IMR-90 (cell line): Measurements from ENCODE around the gene PROKR2. TPM values are rescaled to one million over a fixed set of nuclear protein-coding genes. Genes with fewer than 3 reads are reported as not detected.

Source experiments
- ATAC-seq: fragments of 200-7000 bp; cut with Tn5 transposase; 2 replicates; pipeline ENCODE4 v1.9.1; 2020; ENCODE audit warnings: low read depth, mild to moderate bottlenecking, moderate library complexity
- BruUV-seq: library from RNA; stranded (reverse); fragments of 400-500 nt; replicated peaks from 2 replicates; lab custom pipeline; 2021; lab: Mats Ljungman, UMichigan
- CTCF ChIA-PET: fragments of 300-600 bp; formaldehyde crosslinking; extraction: SDS; loops from one replicate; lab custom pipeline; 2021; ENCODE audit warnings: antibody characterized with exemption; lab: Yijun Ruan, JAX
- POLR2A ChIA-PET: fragments of 300-600 bp; sonication (Branson Sonifier 250); formaldehyde crosslinking; loops from one replicate; lab custom pipeline; 2022; ENCODE audit warnings: antibody characterized with exemption; ENCODE audit not compliant: unreplicated experiment; lab: Charles Lee
- DNase-seq: peaks from one replicate; pipeline ENCODE4 v3.0.0; 2013
- H2AFZ ChIP-seq: replicated peaks from 2 replicates; pipeline ENCODE3; 2013; ENCODE audit warnings: low read length, mild to moderate bottlenecking; ENCODE audit not compliant: poor library complexity
- H2AK5ac ChIP-seq: 2 replicates; pipeline ENCODE4 v1.6.1; 2013; ENCODE audit warnings: low read depth, low read length, inconsistent platforms
- H2AK9ac ChIP-seq: replicated peaks from 2 replicates; pipeline ENCODE3; 2013; ENCODE audit warnings: mild to moderate bottlenecking, low read depth, low read length, moderate library complexity; ENCODE audit not compliant: poor library complexity
- H2BK120ac ChIP-seq: 2 replicates; pipeline ENCODE4 v1.6.1; 2013; ENCODE audit warnings: low read depth, low read length, inconsistent platforms
- H2BK15ac ChIP-seq: 3 replicates; pipeline ENCODE4 v1.6.1; 2013; ENCODE audit warnings: low read depth, low read length, inconsistent platforms
- H2BK20ac ChIP-seq: 2 replicates; pipeline ENCODE4 v1.6.1; 2013; ENCODE audit warnings: low read depth, mild to moderate bottlenecking, inconsistent platforms, low read length, moderate library complexity
- H2BK5ac ChIP-seq: 2 replicates; pipeline ENCODE4 v1.6.1; 2013; ENCODE audit warnings: mild to moderate bottlenecking, low read depth, low read length, inconsistent platforms; ENCODE audit not compliant: poor library complexity, severe bottlenecking
- H3K14ac ChIP-seq: replicated peaks from 2 replicates; pipeline ENCODE4 v1.6.1; 2013; ENCODE audit warnings: low read depth, low read length, inconsistent platforms
- H3K18ac ChIP-seq: 2 replicates; pipeline ENCODE4 v1.6.1; 2013; ENCODE audit warnings: low read depth, low read length, control low read depth
- H3K23ac ChIP-seq: 2 replicates; pipeline ENCODE4 v1.6.1; 2013; ENCODE audit warnings: low read depth, low read length, inconsistent platforms
- H3K27ac ChIP-seq: 2 replicates; pipeline ENCODE4 v1.5.1; 2013; ENCODE audit warnings: mild to moderate bottlenecking, control low read depth, low read length; ENCODE audit not compliant: insufficient read depth
- H3K27me3 ChIP-seq: 2 replicates; pipeline ENCODE4 v1.6.1; 2013; ENCODE audit warnings: low read length; ENCODE audit not compliant: control insufficient read depth, insufficient read depth
- H3K36me3 ChIP-seq: 2 replicates; pipeline ENCODE4 v1.6.1; 2013; ENCODE audit warnings: low read length, mixed read lengths; ENCODE audit not compliant: control insufficient read depth, insufficient read depth
- H3K4ac ChIP-seq: 2 replicates; pipeline ENCODE4 v1.6.1; 2013; ENCODE audit warnings: low read depth, low read length, inconsistent platforms
- H3K4me1 ChIP-seq: 2 replicates; pipeline ENCODE4 v1.6.1; 2013; ENCODE audit warnings: low read length, mixed read lengths; ENCODE audit not compliant: control insufficient read depth, insufficient read depth
- H3K4me2 ChIP-seq: 2 replicates; pipeline ENCODE4 v1.6.1; 2013; ENCODE audit warnings: low read depth, mild to moderate bottlenecking, control low read depth, low read length, moderate library complexity
- H3K4me3 ChIP-seq: 2 replicates; pipeline ENCODE4 v1.5.1; 2013; ENCODE audit warnings: low read depth, mild to moderate bottlenecking, control low read depth, low read length, moderate library complexity; ENCODE audit not compliant: insufficient read depth
- H3K56ac ChIP-seq: 2 replicates; pipeline ENCODE4 v1.6.1; 2013; ENCODE audit warnings: low read length, inconsistent platforms; ENCODE audit not compliant: insufficient read depth; ENCODE audit errors: extremely low read depth
- H3K79me1 ChIP-seq, 2 experiments: 2 replicates each; pipeline ENCODE4 v1.6.1; 2013; ENCODE audit warnings: low read length in 2 of 2, inconsistent platforms in 1 of 2, low read depth in 1 of 2
- H3K9ac ChIP-seq: 2 replicates; pipeline ENCODE4 v1.6.1; 2013; ENCODE audit warnings: low read depth, low read length, control low read depth
- H3K9me1 ChIP-seq: 2 replicates; pipeline ENCODE4 v1.6.1; 2013; ENCODE audit warnings: low read length, inconsistent platforms; ENCODE audit not compliant: insufficient read depth
- H3K9me3 ChIP-seq: 2 replicates; pipeline ENCODE4 v1.6.1; 2013; ENCODE audit warnings: low read length; ENCODE audit not compliant: control insufficient read depth, insufficient read depth
- H4K20me1 ChIP-seq: 2 replicates; pipeline ENCODE4 v1.6.1; 2013; ENCODE audit warnings: low read length, inconsistent platforms; ENCODE audit not compliant: insufficient read depth
- H4K5ac ChIP-seq: 2 replicates; pipeline ENCODE4 v1.6.1; 2013; ENCODE audit warnings: mild to moderate bottlenecking, low read depth, low read length, control low read depth
- H4K8ac ChIP-seq, 2 experiments: 2 replicates each; pipeline ENCODE4 v1.6.1; 2013; ENCODE audit warnings: low read depth in 2 of 2, low read length in 2 of 2, control low read depth in 1 of 2, inconsistent platforms in 1 of 2
- H4K91ac ChIP-seq: 2 replicates; pipeline ENCODE4 v1.6.1; 2013; ENCODE audit warnings: low read depth, low read length, inconsistent platforms; ENCODE audit not compliant: insufficient read depth
- CHD1 ChIP-seq: IDR thresholded peaks from 2 replicates; pipeline ENCODE4 v1.6.1; 2012; ENCODE audit warnings: low read depth, low read length, improper control_type of control experiment
- CTCF ChIP-seq: conservative IDR thresholded peaks from 2 replicates; pipeline ENCODE4 v1.5.1; 2012; ENCODE audit warnings: mild to moderate bottlenecking, low read depth, low read length, improper control_type of control experiment
- FOS ChIP-seq: fragments of 150-350 bp; IDR thresholded peaks from 2 replicates; pipeline ENCODE4 v1.6.1; 2016; ENCODE audit warnings: low read depth, low read length
- MAZ ChIP-seq: IDR thresholded peaks from 2 replicates; pipeline ENCODE4 v1.6.1; 2012; ENCODE audit warnings: low read depth, mild to moderate bottlenecking, low read length, improper control_type of control experiment, moderate library complexity, borderline replicate concordance
- NFE2L2 ChIP-seq: fragments of 150-350 bp; IDR thresholded peaks from 2 replicates; pipeline ENCODE4 v1.6.1; 2016; ENCODE audit warnings: low read depth, mild to moderate bottlenecking, low read length
- POLR2A ChIP-seq: IDR thresholded peaks from 2 replicates; pipeline ENCODE4 v1.6.1; 2012; ENCODE audit warnings: mild to moderate bottlenecking, low read depth, low read length
- RAD21 ChIP-seq: IDR thresholded peaks from 2 replicates; pipeline ENCODE4 v1.6.1; 2012; ENCODE audit warnings: low read length, improper control_type of control experiment
- RCOR1 ChIP-seq: IDR thresholded peaks from 2 replicates; pipeline ENCODE4 v1.6.1; 2012; ENCODE audit warnings: mild to moderate bottlenecking, low read length, improper control_type of control experiment; ENCODE audit not compliant: insufficient replicate concordance
- RFX5 ChIP-seq: IDR thresholded peaks from 2 replicates; pipeline ENCODE4 v1.8.0; 2012; ENCODE audit warnings: low read depth, mild to moderate bottlenecking, low read length, moderate library complexity
- SMC3 ChIP-seq: fragments of 150-350 bp; IDR thresholded peaks from 2 replicates; pipeline ENCODE4 v1.6.1; 2016; ENCODE audit warnings: low read depth, mild to moderate bottlenecking, antibody characterized with exemption, low read length, moderate library complexity
- WGBS, 2 experiments: methylation state at CpG; one replicate each; pipeline versions ENCODE4 v1.1.5 to v1.1.7; 2013; ENCODE audit warnings: missing lambda C conversion rate in 2 of 2; ENCODE audit not compliant: insufficient read length in 1 of 2; ENCODE audit errors: extremely low coverage in 2 of 2; 5-methylcytosine and 5-hydroxymethylcytosine counted together
- dilution Hi-C: fragments of 300-500 bp; cut with HindIII; formaldehyde crosslinking; loops from one replicate; pipeline ENCODE4 v1.14.3; 2018; ENCODE audit warnings: low sequenced_read_pairs; ENCODE audit not compliant: unreplicated experiment
- in situ Hi-C: fragments of 300-500 bp; cut with MboI; formaldehyde crosslinking; loops from 3 replicates; pipeline ENCODE4 v1.14.3; 2019; ENCODE audit warnings: low sequenced_read_pairs, inconsistent platforms, mixed read lengths
- intact Hi-C: fragments of 100-400 bp; cut with micrococcal nuclease; formaldehyde crosslinking; loops from 2 replicates; pipeline ENCODE4 v1.10.0; 2022
- polyA plus RNA-seq, 3 experiments: library from polyadenylated mRNA; depleted of rRNA; stranded (reverse); fragments of >200 nt; gene quantifications; 2 replicates each; pipeline ENCODE4 v1.2.3, GENCODE V29; 2012; ENCODE audit warnings: low replicate concordance in 1 of 3
- total RNA-seq: library from RNA; depleted of rRNA; stranded (reverse); fragments of >200 nt; gene quantifications from 2 replicates; pipeline ENCODE4 v1.2.3, GENCODE V29; 2012
- TF ChIP-seq, protein P1 (sequence below): fragments of 150-350 bp; IDR thresholded peaks from 2 replicates; pipeline ENCODE4 v1.6.1; 2016; ENCODE audit warnings: low read depth, mild to moderate bottlenecking, low read length, moderate library complexity, borderline replicate concordance
- TF ChIP-seq, protein P2 (sequence below): fragments of 150-350 bp; IDR thresholded peaks from 2 replicates; pipeline ENCODE4 v1.6.1; 2017; ENCODE audit warnings: mild to moderate bottlenecking, antibody characterized with exemption, low read length, low read depth

Gene PROKR2
- total and polyA plus RNA-seq, 2 of the 4 experiments (the other 2 are of a cell fraction), result not detected

- Histone ChIP-seq H3K14ac (no peak overlapping the region), H4K20me1 (no peaks in the 10 kb centered on the region), H3K9me1 (no peaks in the 10 kb centered on the region), H3K79me1 (no peaks in the 10 kb centered on the region), H3K27ac (no peak overlapping the region), H3K27me3 (no peaks in the 10 kb centered on the region), H2AK9ac (no peak overlapping the region), H3K9ac (no peak overlapping the region), H3K4me1 (no peaks in the 10 kb centered on the region), H2AFZ (no peak overlapping the region), H3K18ac (no peak overlapping the region), H3K36me3 (no peaks in the 10 kb centered on the region), H3K56ac (no peak overlapping the region), H3K4me2 (no peak overlapping the region), H2AK5ac (no peak overlapping the region), H2BK120ac (no peak overlapping the region), H3K4ac (no peak overlapping the region), H4K5ac (no peak overlapping the region), H4K91ac (no peak overlapping the region), H3K23ac (no peak overlapping the region), H3K9me3 (0 out of 2 replicates have a peak, but pooled peaks cover 3% of the 10 kb centered on the region), H2BK15ac (no peak overlapping the region), H3K4me3 (no peak overlapping the region), H4K8ac (no peak overlapping the region), H2BK5ac (no peak overlapping the region), H2BK20ac (no peak overlapping the region)
- TF ChIP-seq, protein P1, sequence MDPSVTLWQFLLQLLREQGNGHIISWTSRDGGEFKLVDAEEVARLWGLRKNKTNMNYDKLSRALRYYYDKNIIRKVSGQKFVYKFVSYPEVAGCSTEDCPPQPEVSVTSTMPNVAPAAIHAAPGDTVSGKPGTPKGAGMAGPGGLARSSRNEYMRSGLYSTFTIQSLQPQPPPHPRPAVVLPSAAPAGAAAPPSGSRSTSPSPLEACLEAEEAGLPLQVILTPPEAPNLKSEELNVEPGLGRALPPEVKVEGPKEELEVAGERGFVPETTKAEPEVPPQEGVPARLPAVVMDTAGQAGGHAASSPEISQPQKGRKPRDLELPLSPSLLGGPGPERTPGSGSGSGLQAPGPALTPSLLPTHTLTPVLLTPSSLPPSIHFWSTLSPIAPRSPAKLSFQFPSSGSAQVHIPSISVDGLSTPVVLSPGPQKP, result no peak
- TF ChIP-seq POLR2A, result no peak
- TF ChIP-seq CTCF, result no peak
- TF ChIP-seq FOS, result no peak
- no peak for TF ChIP-seq CHD1
- TF ChIP-seq MAZ, result no peak
- no peak for TF ChIP-seq RCOR1
- no peak for TF ChIP-seq RAD21
- TF ChIP-seq, protein P2, sequence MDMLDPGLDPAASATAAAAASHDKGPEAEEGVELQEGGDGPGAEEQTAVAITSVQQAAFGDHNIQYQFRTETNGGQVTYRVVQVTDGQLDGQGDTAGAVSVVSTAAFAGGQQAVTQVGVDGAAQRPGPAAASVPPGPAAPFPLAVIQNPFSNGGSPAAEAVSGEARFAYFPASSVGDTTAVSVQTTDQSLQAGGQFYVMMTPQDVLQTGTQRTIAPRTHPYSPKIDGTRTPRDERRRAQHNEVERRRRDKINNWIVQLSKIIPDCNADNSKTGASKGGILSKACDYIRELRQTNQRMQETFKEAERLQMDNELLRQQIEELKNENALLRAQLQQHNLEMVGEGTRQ, result no peak
- no peak for TF ChIP-seq SMC3
- no peak for TF ChIP-seq NFE2L2
- TF ChIP-seq RFX5, result no peak
- dilution Hi-C loops (no loop called here), intact Hi-C loops (no loop called here), in situ Hi-C loops (no loop called here)
- CTCF ChIA-PET, result no interaction called here
- no CpG with 5 or more reads among the region's 2 CpGs for WGBS, 2 experiments
- POLR2A ChIA-PET, result no interaction called here
- no TSS peak for BruUV-seq
- ATAC-seq (no peak), DNase-seq (no peak)
Observed at GRCh38 chr20:5362771-5363170, 46.0 kb upstream of the PROKR2 start.
